ENCODE results near the gene NRIP3.
A peak's percentile ranks its signal among the peaks of the same experiment; 100 is the strongest.

NRIP3 gene

GRCh38 chr11:9003573-9004182 lies at the start of gene NRIP3:
Gene NRIP3 (minus strand): TSS chr11:9004001. CDS start chr11:9003935, 66 bp downstream.
- ATAC-seq (peak; percentile 47), DNase-seq (peak; percentile 76)

GRCh38 chr11:9052316-9052715 lies 48.5 kb upstream of the NRIP3 start:
- no peak for DNase-seq
- no peak for ATAC-seq

GRCh38 chr11:9049959-9050358 lies 46.2 kb upstream of the NRIP3 start:
- ATAC-seq = no peak
- DNase-seq = no peak

- ATAC-seq (no peak), DNase-seq (no peak)
Observed at GRCh38 chr11:9047964-9048523, 44.2 kb upstream of the NRIP3 start.

GRCh38 chr11:9046481-9046880 lies 42.7 kb upstream of the NRIP3 start:
- no peak for ATAC-seq
- DNase-seq = no peak

GRCh38 chr11:9042488-9042887 lies 38.7 kb upstream of the NRIP3 start:
- DNase-seq = no peak
- no peak for ATAC-seq

GRCh38 chr11:9041747-9042146 lies 37.9 kb upstream of the NRIP3 start:
- no peak for ATAC-seq

GRCh38 chr11:9040410-9040809 lies 36.6 kb upstream of the NRIP3 start:
- ATAC-seq (no peak), DNase-seq (no peak)

More at GRCh38 chr11:9041747-9042146, 37.9 kb upstream of the NRIP3 start:
- no peak for DNase-seq

- no peak for DNase-seq
Observed at GRCh38 chr11:9039863-9040262, 36.1 kb upstream of the NRIP3 start.

GRCh38 chr11:9039198-9039597 lies 35.4 kb upstream of the NRIP3 start:
- ATAC-seq = no peak
- no peak for DNase-seq

More at GRCh38 chr11:9039863-9040262, 36.1 kb upstream of the NRIP3 start:
- ATAC-seq = no peak

GRCh38 chr11:9038541-9038940 lies 34.7 kb upstream of the NRIP3 start:
- ATAC-seq (no peak), DNase-seq (no peak)

- ATAC-seq = no peak
- DNase-seq = no peak
Observed at GRCh38 chr11:9037963-9038362, 34.2 kb upstream of the NRIP3 start.

GRCh38 chr11:9037046-9037780 lies 33.4 kb upstream of the NRIP3 start:
- DNase-seq (no peak), ATAC-seq (no peak)

- DNase-seq (no peak), ATAC-seq (no peak)
Observed at GRCh38 chr11:9030601-9031000, 26.8 kb upstream of the NRIP3 start.

- no peak for DNase-seq
Observed at GRCh38 chr11:9029422-9029821, 25.6 kb upstream of the NRIP3 start.

GRCh38 chr11:9028581-9028980 lies 24.8 kb upstream of the NRIP3 start:
- no peak for DNase-seq

More at GRCh38 chr11:9029422-9029821, 25.6 kb upstream of the NRIP3 start:
- ATAC-seq = no peak

GRCh38 chr11:9025101-9025850 lies 21.5 kb upstream of the NRIP3 start:
- ATAC-seq (no peak), DNase-seq (no peak)

More at GRCh38 chr11:9028581-9028980, 24.8 kb upstream of the NRIP3 start:
- ATAC-seq = no peak

- no peak for ATAC-seq
- no peak for DNase-seq
Observed at GRCh38 chr11:9022961-9023680, 19.3 kb upstream of the NRIP3 start.

- no peak for ATAC-seq
- DNase-seq = no peak
Observed at GRCh38 chr11:9020916-9021315, 17.1 kb upstream of the NRIP3 start.

- ATAC-seq = no peak
- no peak for DNase-seq
Observed at GRCh38 chr11:9019861-9020260, 16.1 kb upstream of the NRIP3 start.

- ATAC-seq (no peak), DNase-seq (no peak)
Observed at GRCh38 chr11:9017773-9018172, 14.0 kb upstream of the NRIP3 start.
